HepG2 (cell line): ENCODE measurements around the gene TRAF4. TPM values are rescaled to one million over a fixed set of nuclear protein-coding genes. Genes with fewer than 3 reads are reported as not detected.

Experiments
- ARID4A ChIP-seq: sonication (generic); formaldehyde crosslinking; IDR thresholded peaks from 2 replicates; pipeline ENCODE4 v1.5.0; 2020; ENCODE audit warnings: mild to moderate bottlenecking, missing genetic modification reagents, borderline replicate concordance
- EP300 ChIP-seq, 3 experiments: sonication (generic) in 1 of 3; formaldehyde crosslinking in 1 of 3; IDR thresholded peaks; 2 replicates each; pipeline versions ENCODE4 v1.5.1 to v1.6.1; 2011 to 2020; ENCODE audit warnings: low read depth in 2 of 3, low read length in 2 of 3, borderline replicate concordance in 1 of 3, improper control_type of control experiment in 1 of 3, mild to moderate bottlenecking in 1 of 3, missing genetic modification reagents in 1 of 3, moderate library complexity in 1 of 3
- HOXD1 ChIP-seq: sonication (generic); formaldehyde crosslinking; IDR thresholded peaks from 2 replicates; pipeline ENCODE4 v1.5.0; 2020; ENCODE audit warnings: missing genetic modification reagents
- KLF12 ChIP-seq: sonication (generic); formaldehyde crosslinking; IDR thresholded peaks from 2 replicates; pipeline ENCODE4 v1.4.0; 2020; ENCODE audit warnings: missing genetic modification reagents, borderline replicate concordance
- MAFG ChIP-seq: sonication (generic); formaldehyde crosslinking; IDR thresholded peaks from 2 replicates; pipeline ENCODE4 v1.5.1; 2020; ENCODE audit warnings: mild to moderate bottlenecking, missing genetic modification reagents
- MBD4 ChIP-seq: IDR thresholded peaks from 2 replicates; pipeline ENCODE4 v1.6.1; 2012; ENCODE audit warnings: low read length, inconsistent platforms, borderline replicate concordance
- MIER2 ChIP-seq: IDR thresholded peaks from 2 replicates; pipeline ENCODE4 v1.6.1; 2016; ENCODE audit warnings: missing biosample characterization, missing genetic modification reagents
- MTERF4 ChIP-seq: sonication (generic); formaldehyde crosslinking; IDR thresholded peaks from 2 replicates; pipeline ENCODE4 v1.8.0; 2023; ENCODE audit warnings: mild to moderate bottlenecking, missing genetic modification reagents
- NONO ChIP-seq, 2 experiments: fragments of 450-650 bp in 1 of 2; sonication (generic) in 1 of 2; formaldehyde crosslinking in 1 of 2; IDR thresholded peaks in 1 of 2; conservative IDR thresholded peaks in 1 of 2; 2 replicates each; pipeline versions ENCODE4 v1.6.1 to v1.8.0; 2017 to 2022; ENCODE audit warnings: mild to moderate bottlenecking in 1 of 2, missing genetic modification reagents in 1 of 2, moderate library complexity in 1 of 2
- PAWR ChIP-seq: sonication (generic); formaldehyde crosslinking; IDR thresholded peaks from 2 replicates; pipeline ENCODE4 v1.4.0; 2020; ENCODE audit warnings: missing genetic modification reagents, mild to moderate bottlenecking, borderline replicate concordance
- RORA ChIP-seq: sonication (generic); formaldehyde crosslinking; IDR thresholded peaks from 2 replicates; pipeline ENCODE4 v1.5.0; 2020; ENCODE audit warnings: mild to moderate bottlenecking, missing genetic modification reagents, moderate library complexity
- SATB2 ChIP-seq: sonication (generic); formaldehyde crosslinking; IDR thresholded peaks from 2 replicates; pipeline ENCODE4 v1.5.0; 2020; ENCODE audit warnings: missing genetic modification reagents
- SIX4 ChIP-seq: sonication (generic); formaldehyde crosslinking; IDR thresholded peaks from 2 replicates; pipeline ENCODE4 v1.4.0; 2020; ENCODE audit warnings: missing genetic modification reagents
- TCF7 ChIP-seq: sonication (generic); IDR thresholded peaks from 2 replicates; pipeline ENCODE4 v1.6.1; 2016; ENCODE audit warnings: antibody characterized with exemption, low read depth
- ZBTB7B ChIP-seq: sonication (generic); formaldehyde crosslinking; IDR thresholded peaks from 2 replicates; pipeline ENCODE4 v1.4.0; 2020; ENCODE audit warnings: missing genetic modification reagents
- ZEB1 ChIP-seq: IDR thresholded peaks from 2 replicates; pipeline ENCODE4 v1.6.1; 2012; ENCODE audit warnings: mild to moderate bottlenecking, low read depth, inconsistent platforms; ENCODE audit not compliant: insufficient replicate concordance
- ZNF101 ChIP-seq: sonication (generic); formaldehyde crosslinking; IDR thresholded peaks from 2 replicates; pipeline ENCODE4 v1.4.0; 2020; ENCODE audit warnings: mild to moderate bottlenecking, low read depth, missing genetic modification reagents, borderline replicate concordance
- ZNF224 ChIP-seq: sonication (generic); formaldehyde crosslinking; IDR thresholded peaks from 2 replicates; pipeline ENCODE4 v1.5.0; 2020; ENCODE audit warnings: mild to moderate bottlenecking, missing genetic modification reagents
- ZNF432 ChIP-seq: sonication (generic); formaldehyde crosslinking; IDR thresholded peaks from 2 replicates; pipeline ENCODE4 v1.5.0; 2020; ENCODE audit warnings: missing genetic modification reagents, mild to moderate bottlenecking, borderline replicate concordance
- ZNF558 ChIP-seq: sonication (generic); formaldehyde crosslinking; IDR thresholded peaks from 2 replicates; pipeline ENCODE4 v1.9.0; 2022; ENCODE audit warnings: mild to moderate bottlenecking, missing genetic modification reagents, borderline replicate concordance
- ZNF674 ChIP-seq: sonication (generic); formaldehyde crosslinking; IDR thresholded peaks from 2 replicates; pipeline ENCODE4 v1.5.0; 2020; ENCODE audit warnings: low read depth, mild to moderate bottlenecking, missing genetic modification reagents
- ZNF781 ChIP-seq: sonication (generic); formaldehyde crosslinking; IDR thresholded peaks from 2 replicates; pipeline ENCODE4 v1.5.1; 2020; ENCODE audit warnings: borderline replicate concordance, mild to moderate bottlenecking, missing genetic modification reagents; ENCODE audit errors: not compliant biosample characterization
- polyA plus RNA-seq, 8 experiments: library from polyadenylated mRNA; depleted of rRNA in 3 of 8; stranded (reverse) in 7 of 8; unstranded in 1 of 8; fragments of >200 nt; fragmentation: Illumina TruSeq in 4 of 8; extraction: Trizol in 4 of 8; gene quantifications; 2 replicates each; pipeline versions ENCODE4 v1.2.1 to v1.2.3, GENCODE V29; 2011 to 2016; ENCODE audit warnings: low read depth in 4 of 8, missing spikeins in 1 of 8, mixed read lengths in 1 of 8; ENCODE audit not compliant: insufficient read depth in 1 of 8
- total RNA-seq, 5 experiments: library from RNA; depleted of rRNA; stranded (reverse); fragments of >200 nt; fragmentation: Illumina TruSeq; extraction: Trizol; gene quantifications; 2 replicates each; pipeline ENCODE4 v1.2.3, GENCODE V29; 2016; ENCODE audit warnings: low read depth in 1 of 5
- TF ChIP-seq, protein P1 (sequence below): sonication (generic); formaldehyde crosslinking; IDR thresholded peaks from 2 replicates; pipeline ENCODE4 v1.8.0; 2022; ENCODE audit warnings: mild to moderate bottlenecking, missing genetic modification reagents
- TF ChIP-seq, protein P2 (sequence below): sonication (generic); formaldehyde crosslinking; IDR thresholded peaks from 2 replicates; pipeline ENCODE4 v1.5.0; 2020; ENCODE audit warnings: missing genetic modification reagents

Gene TRAF4
- total and polyA plus RNA-seq, 2 of the 13 experiments (the other 11 are each of a cell fraction or from before 2014, with no cell fraction given): 86.0 to 89.9 TPM

DNA sequence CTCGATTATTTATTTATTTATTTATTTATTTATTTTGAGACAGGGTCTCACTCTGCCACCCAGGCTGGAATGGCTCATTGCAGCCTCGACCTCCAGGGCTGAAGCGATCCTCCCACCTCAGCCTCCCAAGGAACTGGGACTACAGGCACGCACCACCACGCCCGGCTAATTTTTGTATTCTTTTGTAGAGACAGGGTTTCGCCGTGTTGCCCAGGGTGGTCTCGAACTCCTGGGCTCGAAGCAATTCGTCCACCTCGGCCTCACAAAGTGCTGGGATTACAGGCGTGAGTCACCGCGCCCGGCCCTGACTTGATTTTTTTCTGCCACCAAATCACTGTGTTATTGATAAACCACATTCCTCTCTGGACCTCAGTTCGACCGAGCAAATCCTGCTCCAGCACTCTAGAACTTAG is 24.8 kb upstream of the TRAF4 start (continued):
- TF ChIP-seq SATB2: no peak
- TF ChIP-seq ZNF781 (CRISPR knock-in tag): no peak
- TF ChIP-seq HOXD1 (CRISPR knock-in tag): no peak
- TF ChIP-seq ZNF558 (CRISPR knock-in tag): no peak
- no peak; the same call in 1 of the 2 replicates for TF ChIP-seq KLF12 (CRISPR knock-in tag)
- TF ChIP-seq ZNF432 (CRISPR knock-in tag): no peak
- TF ChIP-seq ZNF224 (CRISPR knock-in tag): no peak
- TF ChIP-seq RORA (CRISPR knock-in tag): no peak
- no peak for TF ChIP-seq MIER2
- TF ChIP-seq ZNF674: no peak
- no peak for TF ChIP-seq SIX4
- TF ChIP-seq, protein P1, sequence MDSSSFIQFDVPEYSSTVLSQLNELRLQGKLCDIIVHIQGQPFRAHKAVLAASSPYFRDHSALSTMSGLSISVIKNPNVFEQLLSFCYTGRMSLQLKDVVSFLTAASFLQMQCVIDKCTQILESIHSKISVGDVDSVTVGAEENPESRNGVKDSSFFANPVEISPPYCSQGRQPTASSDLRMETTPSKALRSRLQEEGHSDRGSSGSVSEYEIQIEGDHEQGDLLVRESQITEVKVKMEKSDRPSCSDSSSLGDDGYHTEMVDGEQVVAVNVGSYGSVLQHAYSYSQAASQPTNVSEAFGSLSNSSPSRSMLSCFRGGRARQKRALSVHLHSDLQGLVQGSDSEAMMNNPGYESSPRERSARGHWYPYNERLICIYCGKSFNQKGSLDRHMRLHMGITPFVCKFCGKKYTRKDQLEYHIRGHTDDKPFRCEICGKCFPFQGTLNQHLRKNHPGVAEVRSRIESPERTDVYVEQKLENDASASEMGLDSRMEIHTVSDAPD: no peak
- no peak for TF ChIP-seq EP300 (IDR thresholded peaks at IDR 0.05; ENCODE audit: low read depth in 2 of 2, low read length in 2 of 2)
- no peak for TF ChIP-seq EP300 (CRISPR knock-in tag; IDR thresholded peaks at IDR 0.05; ENCODE audit: borderline replicate concordance)
- no peak for TF ChIP-seq PAWR (CRISPR knock-in tag)
- TF ChIP-seq ZNF101: no peak
- TF ChIP-seq ZBTB7B (CRISPR knock-in tag): peak; percentile 47; the same call in 1 of the 2 replicates
- no peak for TF ChIP-seq TCF7
- TF ChIP-seq NONO (IDR thresholded peaks at IDR 0.05): no peak
- no peak for TF ChIP-seq NONO (CRISPR knock-in tag; conservative IDR thresholded peaks at IDR 0.05)
- TF ChIP-seq MTERF4: no peak
- TF ChIP-seq, protein P2, sequence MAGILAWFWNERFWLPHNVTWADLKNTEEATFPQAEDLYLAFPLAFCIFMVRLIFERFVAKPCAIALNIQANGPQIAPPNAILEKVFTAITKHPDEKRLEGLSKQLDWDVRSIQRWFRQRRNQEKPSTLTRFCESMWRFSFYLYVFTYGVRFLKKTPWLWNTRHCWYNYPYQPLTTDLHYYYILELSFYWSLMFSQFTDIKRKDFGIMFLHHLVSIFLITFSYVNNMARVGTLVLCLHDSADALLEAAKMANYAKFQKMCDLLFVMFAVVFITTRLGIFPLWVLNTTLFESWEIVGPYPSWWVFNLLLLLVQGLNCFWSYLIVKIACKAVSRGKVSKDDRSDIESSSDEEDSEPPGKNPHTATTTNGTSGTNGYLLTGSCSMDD (CRISPR knock-in tag): no peak
- no peak for TF ChIP-seq MBD4
- no peak for TF ChIP-seq ARID4A (CRISPR knock-in tag)
- no peak for TF ChIP-seq MAFG (CRISPR knock-in tag)
- TF ChIP-seq ZEB1: no peak
